ENCODE results near the gene UTP4.
A peak's percentile ranks its signal among the peaks of the same experiment; 100 is the strongest.
"Not testable (repeated sequence)": the region's sequence is repeated elsewhere in the genome, so short reads cannot be mapped to it uniquely, and the experiment has no call there.

UTP4 gene

DNA sequence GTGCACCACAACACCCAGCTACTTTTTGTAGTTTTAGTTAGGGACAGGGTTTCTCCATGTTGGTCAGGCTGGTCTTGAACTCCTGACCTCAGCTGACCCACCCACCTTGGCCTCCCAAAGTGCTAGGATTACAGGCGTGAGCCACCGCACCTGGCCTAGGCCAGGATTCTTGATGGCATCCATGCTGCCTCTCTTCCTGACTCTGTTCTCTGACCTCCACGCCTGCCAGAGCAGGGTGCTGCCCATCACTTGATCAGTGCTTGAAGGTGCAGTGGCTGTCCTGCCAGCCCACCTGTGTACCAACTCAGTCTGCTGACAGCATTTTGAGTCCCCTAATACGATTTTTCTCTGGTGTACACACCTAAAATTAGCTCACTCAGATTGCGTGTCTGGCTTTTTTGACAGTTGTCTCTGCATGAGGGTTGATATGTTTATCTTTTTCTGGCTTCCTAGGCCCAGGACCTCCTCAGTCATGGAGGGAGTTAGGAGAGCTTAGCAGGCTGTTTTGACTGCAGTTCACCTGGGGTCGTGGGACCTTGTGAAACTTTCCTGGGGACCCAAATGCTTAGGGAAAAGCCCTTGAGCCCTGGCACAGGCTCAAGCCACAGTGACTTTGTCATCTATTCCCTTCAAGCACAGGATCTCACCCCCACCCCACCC, 21.1 kb upstream of the UTP4 start:
- no peak for DNase-seq

DNA sequence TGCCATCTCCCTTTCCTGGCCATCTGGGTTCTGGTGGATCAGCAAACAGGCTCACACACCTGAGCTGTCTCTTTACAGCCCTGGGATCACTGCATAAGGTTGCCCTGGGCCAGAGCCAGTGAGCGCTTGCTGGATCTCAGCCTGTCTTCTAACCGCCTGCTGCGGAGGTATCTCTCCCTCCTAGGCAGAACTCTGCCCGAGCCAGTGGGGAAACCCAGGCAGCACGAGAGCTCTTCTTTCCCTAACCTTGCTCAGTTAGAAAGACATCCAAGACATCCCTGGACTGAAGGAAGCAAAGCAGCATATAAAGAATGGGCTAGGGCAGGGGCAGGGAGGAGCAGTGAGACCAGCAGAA, 20.6 kb upstream of the UTP4 start:
- no peak for DNase-seq

DNA sequence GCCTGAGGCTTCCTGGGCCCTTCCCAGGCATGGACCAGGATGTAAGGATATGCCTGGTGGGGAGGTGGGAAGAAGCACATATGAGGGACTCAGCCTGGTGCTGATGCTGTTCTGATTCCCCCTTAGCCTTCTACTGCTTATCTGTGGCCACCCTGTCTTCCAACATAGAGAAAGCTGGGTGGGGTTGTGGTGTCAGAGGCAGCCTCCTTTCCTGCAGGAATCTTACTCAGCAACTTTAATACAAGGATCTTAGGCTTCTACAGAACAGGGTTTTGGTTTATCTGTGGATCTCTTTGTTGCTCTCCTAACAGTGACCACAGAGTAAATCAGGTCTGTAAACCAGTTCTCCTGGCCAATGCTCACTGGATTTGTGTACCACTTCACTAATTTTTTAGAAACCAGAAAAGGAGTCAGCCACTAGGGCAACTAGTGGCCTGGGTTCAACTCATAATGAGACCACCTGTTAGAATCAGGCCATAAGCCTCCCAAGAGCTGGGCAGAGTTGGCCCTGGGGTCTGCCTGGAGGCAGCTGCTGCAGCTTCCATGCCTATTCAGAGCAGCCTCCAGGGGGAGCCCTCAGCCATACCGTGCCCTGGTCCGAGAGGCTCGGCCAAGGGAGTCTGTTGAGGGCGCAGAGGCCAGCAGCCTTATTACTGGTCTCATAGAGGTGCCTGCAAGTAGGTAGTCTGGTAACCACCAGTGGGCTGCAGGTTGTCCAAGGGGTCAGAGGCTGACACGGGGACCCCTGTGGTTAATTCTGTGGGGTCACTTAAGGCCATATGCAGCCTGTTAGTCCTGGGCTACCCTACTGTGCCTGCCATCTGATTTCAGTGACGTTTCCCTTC, 19.9 kb upstream of the UTP4 start:
- DNase-seq = peak; percentile 46

DNA sequence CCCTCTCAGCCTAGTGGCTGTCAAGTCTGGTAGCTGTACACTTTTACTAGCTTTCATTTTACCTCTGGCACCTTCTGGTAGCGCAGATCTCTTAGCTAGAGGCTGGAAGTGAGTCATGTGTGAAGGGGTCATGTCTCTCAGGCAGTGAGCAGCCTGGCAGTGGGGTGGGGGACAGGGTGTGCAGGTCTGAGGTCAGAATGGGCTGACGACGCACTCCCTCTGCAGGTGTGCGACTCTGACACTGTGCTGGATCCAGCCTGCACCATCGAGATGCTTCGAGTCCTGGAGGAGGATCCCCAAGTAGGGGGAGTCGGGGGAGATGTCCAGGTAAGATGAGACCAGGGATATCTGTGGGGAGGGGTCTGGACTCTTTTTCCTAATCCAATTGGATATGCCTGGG, 19.2 kb upstream of the UTP4 start:
- DNase-seq = no peak

DNA sequence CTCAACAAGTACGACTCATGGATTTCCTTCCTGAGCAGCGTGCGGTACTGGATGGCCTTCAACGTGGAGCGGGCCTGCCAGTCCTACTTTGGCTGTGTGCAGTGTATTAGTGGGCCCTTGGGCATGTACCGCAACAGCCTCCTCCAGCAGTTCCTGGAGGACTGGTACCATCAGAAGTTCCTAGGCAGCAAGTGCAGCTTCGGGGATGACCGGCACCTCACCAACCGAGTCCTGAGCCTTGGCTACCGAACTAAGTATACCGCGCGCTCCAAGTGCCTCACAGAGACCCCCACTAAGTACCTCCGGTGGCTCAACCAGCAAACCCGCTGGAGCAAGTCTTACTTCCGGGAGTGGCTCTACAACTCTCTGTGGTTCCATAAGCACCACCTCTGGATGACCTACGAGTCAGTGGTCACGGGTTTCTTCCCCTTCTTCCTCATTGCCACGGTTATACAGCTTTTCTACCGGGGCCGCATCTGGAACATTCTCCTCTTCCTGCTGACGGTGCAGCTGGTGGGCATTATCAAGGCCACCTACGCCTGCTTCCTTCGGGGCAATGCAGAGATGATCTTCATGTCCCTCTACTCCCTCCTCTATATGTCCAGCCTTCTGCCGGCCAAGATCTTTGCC, 18.0 kb upstream of the UTP4 start:
- no peak for DNase-seq

DNA sequence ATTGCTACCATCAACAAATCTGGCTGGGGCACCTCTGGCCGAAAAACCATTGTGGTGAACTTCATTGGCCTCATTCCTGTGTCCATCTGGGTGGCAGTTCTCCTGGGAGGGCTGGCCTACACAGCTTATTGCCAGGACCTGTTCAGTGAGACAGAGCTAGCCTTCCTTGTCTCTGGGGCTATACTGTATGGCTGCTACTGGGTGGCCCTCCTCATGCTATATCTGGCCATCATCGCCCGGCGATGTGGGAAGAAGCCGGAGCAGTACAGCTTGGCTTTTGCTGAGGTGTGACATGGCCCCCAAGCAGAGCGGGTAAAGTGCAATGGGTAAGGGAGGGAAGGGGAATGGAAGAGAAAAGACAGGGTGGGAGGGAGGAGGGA, 17.5 kb upstream of the UTP4 start:
- DNase-seq = no peak

DNA sequence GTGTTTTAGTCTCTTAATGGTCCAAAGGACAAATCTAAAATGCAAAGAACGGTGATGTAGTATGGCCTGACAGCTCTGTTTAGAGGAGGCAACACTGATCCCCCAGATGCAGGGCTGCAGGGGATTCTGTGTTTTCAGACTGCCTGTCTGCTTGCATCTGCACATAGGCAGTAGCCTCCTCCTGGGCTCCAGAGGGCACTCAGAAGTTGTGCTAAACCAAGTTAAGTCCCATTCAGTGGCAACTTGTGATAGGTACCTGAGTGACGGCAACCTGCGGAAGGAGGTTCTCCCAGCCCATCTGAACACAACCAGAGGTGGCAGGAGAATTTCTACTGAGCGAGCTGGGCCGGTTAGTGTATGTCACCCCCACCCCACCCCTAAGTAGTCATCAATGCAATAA, 17.1 kb upstream of the UTP4 start:
- DNase-seq = no peak

DNA sequence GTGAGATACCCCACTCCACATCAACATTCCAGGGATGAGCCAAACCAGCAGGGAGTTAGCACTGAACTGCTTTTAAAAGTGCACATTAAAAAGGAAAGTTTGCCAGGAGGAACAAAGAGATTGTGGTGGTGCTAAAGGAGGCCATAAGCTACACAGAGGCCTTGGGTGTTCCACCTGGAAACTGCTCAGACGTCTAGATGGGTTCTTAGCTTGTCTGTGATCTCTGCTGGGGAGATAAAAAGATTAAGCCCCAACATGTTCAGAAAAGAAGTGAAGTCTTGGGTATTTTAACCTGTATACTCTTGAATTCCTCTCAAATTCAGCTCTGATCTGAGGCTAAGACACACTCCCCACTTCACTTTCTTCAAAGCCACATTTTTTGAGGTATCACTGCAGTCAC, 16.6 kb upstream of the UTP4 start:
- DNase-seq = no peak

DNA sequence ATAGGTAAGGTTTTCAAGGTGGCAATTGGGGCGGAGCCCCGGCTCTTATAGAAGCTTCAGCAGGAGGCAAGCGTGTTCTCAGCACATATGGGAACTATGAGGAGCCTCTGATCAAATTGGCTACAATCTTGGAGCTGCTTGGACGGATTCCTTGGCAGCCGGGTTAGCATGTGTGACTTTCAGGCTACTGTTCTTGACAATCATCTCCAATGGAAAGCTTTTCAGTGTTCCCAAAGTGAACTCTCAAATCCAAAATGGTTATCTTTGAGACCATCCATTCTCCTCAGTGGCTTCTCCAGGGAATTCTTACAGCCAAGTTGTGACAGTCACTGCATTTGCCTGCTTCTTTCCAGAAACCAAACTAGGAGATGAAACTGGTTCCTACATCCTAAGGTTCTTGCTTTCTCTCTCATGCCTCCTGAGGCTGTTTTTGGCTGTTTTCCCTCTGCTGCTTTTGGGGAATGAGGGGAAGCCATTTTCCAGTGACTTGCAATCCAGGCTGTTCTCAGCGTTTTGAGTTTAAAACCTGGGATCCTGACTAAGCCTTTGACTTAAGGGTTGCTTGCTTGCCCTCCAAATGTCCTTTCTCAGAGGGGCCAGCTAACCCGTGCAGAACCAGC, 16.1 kb upstream of the UTP4 start:
- DNase-seq = no peak

DNA sequence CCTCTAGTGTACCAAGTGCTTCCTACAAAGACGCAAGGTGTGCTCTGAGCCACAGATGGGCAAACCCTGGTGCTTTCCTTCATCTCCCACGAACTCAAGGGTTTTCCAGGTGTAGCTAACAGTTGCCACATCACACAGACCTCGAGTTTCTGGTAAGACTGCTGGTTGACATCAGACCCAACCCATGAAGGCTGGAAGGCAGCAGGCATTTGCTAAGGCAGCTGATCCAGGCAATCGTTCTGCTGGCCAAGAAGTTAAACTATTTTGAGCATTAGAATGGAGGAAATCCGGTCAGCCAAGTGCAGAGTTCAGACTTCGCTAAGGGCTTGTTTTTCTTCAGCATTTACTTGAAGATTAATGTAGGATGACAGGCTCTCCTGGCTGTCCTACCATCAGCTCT, 15.5 kb upstream of the UTP4 start:
- no peak for DNase-seq

DNA sequence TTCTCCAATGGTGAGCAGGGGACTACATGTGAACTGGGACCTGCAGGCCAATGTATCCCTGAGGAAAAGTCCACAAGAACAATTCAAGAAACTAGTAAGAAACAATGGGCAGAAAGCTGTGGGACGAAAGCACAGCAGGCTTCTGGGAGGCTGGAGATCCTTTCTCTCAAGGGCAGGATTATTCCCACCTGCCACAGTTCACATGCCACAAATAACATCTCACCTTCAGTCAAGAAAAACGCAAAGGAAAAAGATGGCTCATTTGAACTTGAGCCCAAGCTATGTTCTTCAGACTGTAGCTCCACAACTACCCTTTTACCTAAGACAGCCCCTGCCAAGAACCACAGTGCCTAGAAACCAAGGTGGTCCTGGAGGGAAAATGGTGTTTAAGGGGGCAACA, 14.0 kb upstream of the UTP4 start:
- no peak for DNase-seq

DNA sequence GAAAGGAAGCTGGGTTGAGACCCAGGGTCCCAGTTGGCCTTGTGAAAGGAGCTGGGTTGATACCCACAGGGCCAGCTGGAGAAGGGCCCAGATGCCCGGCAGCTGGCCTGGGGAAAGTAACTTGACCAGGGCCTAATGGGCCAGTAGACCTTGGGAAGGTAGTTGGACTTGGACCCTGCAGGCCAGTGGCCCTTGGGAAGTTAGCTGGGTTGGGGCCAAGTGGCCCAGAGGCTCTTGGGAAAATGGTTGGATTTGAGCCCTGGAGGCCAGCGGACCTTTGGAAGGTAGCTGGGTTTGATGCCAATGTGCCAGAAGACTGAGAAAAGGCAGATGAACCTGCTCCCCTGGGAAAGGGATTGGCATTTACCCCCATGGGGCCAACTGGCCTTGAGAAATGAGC, 13.5 kb upstream of the UTP4 start:
- DNase-seq = no peak

DNA sequence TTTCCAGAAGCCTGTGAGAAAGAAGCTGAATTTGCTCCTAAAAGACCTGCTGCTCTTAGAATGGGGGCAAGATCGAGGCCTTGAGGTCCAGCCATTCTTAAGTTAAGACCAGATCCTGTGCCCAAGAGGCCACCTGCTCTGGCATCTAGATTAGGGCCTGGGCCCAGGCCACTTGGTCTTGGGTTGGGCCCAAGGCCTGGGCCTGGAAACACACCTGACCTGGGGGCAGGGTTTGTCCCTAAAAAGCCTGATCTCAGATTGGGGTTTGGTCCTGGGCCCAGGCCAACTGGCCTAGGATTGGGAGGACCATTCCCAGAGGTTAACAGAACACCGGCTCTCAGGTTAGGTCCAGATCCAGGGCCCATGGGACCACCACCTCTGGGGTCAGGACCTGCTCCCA, 12.9 kb upstream of the UTP4 start:
- no peak for DNase-seq

DNA sequence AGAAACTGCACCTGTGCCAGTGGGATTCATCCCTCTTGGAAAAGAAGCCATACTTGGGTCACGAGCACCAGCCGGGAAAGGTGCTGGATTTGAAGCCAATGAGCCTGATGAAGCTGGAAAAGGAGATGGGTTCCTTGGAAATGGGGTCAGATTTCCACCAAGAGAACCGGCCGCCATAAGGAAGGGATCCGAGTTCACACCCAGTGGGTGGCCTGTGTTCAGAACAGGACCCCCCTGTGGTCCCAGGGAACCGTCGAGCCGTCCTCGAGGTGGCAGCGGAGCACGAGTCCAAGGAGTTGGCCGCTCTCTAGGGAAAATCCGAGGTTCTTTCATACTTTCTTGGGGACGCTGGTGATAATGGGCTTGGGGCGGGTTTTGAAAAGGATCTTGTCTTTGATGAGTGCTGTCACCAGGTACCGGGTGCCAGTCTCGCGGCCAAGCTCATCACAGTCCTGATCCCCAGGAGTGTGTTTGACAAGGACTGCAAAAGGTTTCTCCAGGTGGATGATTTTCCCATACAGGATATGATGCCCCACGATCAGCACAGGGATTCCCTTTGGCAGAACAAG, 12.3 kb upstream of the UTP4 start:
- no peak for DNase-seq

DNA sequence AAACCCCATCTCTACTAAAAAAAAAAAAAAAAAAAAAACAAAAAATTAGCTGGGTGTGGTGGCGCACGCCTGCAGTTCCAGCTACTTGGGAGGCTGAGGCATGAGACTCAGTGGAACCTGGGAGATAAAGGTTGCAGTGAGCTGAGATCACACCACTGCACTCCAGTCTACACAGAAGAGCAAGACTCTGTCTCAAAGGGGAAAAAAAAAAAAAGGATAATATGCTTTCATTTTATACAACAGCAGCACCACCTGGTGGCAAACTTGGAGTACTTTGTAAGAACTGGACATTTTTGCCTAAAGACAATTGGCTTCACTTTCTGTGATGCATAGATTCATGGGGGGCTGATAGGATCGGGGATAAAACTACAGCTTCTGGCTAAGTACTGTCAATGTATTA, 8.5 kb upstream of the UTP4 start:
- DNase-seq = peak; percentile 65 to 77

DNA sequence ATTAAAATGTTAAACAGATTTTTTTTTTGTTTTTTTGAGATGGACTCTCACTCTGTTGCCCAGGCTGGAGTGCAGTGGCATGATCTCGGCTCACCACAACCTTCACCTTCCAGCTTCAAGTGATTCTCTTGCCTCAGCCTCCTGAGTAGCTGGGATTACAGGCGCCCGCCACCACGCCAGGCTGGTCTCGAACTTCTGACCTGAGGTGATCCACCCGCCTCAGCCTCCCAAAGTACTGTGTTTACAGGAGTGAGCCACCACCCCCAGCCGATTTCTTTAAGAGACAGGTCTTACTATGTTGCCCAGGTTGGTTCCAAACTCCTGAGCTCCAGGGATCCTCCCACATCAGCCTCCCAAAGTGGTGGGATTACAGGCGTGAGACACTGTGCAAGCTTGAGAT, 8.0 kb upstream of the UTP4 start:
- not testable (repeated sequence) for DNase-seq

DNA sequence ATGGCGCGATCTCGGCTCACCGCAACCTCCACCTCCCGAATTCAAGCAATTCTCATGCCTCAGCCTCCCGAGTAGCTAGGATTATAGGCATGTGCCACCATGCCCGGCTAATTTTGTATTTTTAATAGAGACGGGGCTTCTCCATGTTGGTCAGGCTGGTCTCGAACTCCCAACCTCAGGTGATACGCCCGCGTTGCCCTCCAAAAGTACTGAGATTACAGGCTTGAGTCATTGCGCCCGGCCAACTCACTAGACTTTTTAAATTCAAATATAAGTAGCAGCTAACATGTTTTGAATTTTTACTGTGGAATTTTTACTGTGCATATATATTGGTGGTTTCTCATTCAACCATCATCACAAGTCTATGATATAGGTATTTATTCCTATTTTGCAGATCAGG, 7.5 kb upstream of the UTP4 start:
- DNase-seq = not testable (repeated sequence)

DNA sequence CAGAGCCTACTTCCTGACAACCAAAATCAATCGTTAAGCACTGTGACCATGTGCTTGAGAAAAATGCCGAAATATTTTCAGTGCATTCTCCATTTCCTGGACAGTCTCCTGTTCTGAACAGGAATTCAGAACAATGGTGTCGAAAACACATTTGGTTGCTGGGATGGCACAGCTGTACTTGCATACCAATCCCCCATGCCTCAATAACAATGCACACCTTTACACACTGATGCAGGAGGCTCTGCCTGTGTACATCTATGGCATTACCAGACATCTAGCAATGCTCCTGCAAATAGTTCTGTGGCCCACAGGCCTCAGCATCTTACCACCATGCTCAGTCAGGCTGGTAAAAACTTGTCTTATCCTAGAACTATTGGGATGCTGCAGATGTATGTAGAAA, 6.2 kb upstream of the UTP4 start:
- no peak for DNase-seq

DNA sequence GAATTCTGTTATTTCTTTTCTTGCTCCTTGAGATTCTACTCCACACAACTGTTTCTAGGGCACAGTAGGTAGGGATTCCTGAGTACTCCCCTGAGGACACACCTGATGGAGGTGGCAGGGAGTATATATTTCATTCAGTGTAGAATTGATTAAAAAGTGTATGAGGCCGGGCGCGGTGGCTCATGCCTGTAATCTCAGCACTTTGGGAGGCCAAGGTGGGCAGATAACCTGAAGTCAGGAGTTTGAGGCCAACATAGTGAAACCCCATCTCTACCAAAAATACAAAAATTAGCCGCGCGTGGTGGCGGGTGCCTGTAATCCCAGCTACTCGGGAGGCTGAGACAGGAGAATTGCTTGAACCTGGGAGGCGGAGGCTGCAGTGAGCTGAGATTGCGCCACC, 5.6 kb upstream of the UTP4 start:
- not testable (repeated sequence) for DNase-seq

DNA sequence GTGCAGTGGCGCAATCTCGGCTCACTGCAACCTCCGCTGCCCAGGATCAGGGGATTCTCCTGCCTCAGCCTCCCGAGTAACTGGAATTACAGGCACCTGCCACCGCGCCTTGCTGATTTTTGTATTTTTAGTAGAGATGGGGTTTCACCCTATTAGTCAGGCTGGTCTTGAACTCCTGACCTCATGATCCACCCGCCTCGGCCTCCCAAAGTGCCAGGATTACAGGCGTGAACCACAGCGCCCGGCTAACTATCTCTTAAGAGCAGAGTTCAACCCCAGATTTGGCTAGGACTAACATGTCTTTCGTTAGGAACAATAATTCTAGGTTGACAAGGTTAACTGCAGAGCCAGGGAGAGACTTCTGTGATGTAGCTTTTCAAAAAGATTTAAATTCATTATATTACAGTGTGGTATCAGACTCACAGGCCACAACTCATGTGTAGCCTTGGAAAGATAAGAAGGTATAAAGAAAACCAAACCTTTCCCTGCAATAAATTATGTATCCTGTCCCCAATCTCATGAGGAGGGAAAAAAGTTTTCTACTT, 4.4 kb upstream of the UTP4 start:
- DNase-seq = no peak

DNA sequence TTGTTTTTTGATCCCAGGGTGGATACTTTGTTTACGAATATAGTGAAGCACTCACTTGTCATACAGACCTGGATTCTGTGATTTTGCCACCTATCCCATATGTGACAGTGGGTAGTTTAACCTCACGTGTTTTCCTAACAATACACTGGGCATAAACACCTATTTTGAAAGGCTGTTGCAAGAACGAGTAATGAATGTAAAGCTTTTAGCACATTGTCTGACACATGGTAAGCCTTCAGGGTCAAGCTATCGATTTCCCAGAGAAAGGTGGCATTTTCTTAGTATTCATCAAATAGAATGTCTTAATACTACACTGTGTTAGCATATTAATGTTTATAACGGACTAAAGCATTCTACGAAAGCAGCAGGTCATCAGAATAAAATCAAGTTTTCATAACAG, 2.0 kb upstream of the UTP4 start:
- DNase-seq = no peak

DNA sequence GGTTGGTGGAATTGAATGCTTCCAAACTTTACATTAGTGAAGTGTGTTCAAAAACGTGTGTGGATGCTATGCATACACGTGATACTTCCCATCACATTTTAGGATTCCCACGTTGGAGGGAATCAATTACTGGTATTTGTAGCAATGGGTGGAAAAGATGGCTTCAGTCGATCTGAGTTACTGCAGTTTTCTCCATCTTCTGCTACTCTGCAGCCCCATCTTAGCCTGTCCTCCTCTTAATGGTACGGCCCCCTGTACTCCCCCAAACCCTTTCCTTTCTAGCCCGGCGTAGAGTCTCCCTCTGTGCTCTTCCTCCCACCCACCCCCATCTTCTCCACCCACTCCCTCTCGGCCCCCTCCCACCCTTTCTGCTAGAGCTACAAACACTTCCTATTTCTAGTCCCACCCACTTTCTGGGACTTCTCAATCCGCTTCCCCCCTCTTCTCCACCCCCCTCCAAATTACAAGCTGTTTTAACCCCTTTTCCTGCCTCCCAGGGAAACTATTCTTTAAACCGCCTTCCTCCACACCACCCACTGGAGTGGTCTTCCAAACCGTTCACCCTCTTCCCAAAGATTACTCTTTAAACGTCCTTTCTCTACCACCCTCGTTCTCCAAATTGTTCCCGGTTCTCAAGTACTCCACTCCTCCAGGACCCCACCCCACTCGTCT, 1.1 kb upstream of the UTP4 start:
- peak; percentile 85 to 88 for DNase-seq

Measured in Kasumi-1 (cell line).